Activated T-helper 9 cell treated with anti-CD3 and anti-CD28 coated beads, Interleukin-2, amount 50 U/mL, for 16 hours (primary cell): ENCODE measurements around the gene CALML5.
"Not testable (repeated sequence)": the region's sequence is repeated elsewhere in the genome, so short reads cannot be mapped to it uniquely, and the experiment has no call there.

ENCODE experiments used
- DNase-seq: peaks from one replicate; pipeline ENCODE4 v3.0.0-alpha.2; 2020; ENCODE audit warnings: low read depth

Gene CALML5

DNA sequence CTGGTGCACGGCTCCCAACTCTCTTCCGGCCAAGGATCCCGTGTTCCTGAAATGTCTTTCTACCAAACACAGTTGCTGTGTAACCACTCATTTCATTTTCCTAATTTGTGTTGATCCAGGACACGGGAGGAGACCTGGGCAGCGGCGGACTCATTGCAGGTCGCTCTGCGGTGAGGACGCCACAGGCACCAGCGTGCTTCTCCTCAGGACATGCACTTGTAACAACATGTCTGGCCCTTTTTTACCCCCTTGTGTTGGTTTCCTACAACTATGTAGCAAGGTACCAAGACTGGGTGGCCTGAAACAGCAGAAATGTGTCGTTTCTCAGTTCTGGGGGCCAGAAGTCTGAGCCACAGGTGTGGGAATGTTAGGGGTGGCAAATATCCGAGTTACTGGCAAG is 18.2 kb downstream of the CALML5 start:
- DNase-seq: no peak

DNA sequence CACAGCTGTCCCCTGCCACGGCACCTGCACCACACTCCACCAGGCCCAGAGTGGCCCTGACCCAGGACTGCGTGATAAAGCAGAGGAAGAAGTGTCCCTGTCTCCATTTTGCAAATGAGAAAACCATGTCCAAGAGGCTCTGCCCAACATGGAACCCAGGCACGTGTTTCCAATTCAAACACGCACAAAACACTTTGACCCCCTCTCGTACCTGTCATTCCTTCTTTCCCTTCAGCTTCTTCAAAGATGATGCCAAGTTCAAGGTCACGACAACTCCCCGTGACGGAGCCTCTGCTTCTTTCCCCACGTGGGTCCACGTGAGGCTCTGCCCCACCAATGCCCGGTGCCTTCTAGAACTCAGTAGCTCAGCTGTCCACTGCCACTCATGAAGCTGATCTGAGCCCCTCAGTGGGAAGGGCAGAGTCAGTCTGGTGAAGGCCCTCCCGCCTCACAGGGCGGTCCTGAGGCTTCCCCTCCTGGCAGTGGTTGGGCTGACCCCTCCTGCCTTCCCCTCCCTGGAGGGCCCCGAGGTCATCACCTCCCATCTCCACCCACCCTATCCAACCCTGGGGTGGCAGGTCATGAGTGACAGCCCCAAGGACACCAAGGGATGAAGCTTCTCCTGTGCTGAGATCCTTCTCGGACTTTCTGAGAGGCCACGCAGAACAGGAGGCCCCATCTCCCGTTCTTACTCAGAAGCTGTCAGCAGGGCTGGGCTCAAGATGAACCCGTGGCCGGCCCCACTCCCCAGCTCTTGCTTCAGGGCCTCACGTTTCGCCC is 19.0 kb downstream of the CALML5 start:
- DNase-seq: no peak

DNA sequence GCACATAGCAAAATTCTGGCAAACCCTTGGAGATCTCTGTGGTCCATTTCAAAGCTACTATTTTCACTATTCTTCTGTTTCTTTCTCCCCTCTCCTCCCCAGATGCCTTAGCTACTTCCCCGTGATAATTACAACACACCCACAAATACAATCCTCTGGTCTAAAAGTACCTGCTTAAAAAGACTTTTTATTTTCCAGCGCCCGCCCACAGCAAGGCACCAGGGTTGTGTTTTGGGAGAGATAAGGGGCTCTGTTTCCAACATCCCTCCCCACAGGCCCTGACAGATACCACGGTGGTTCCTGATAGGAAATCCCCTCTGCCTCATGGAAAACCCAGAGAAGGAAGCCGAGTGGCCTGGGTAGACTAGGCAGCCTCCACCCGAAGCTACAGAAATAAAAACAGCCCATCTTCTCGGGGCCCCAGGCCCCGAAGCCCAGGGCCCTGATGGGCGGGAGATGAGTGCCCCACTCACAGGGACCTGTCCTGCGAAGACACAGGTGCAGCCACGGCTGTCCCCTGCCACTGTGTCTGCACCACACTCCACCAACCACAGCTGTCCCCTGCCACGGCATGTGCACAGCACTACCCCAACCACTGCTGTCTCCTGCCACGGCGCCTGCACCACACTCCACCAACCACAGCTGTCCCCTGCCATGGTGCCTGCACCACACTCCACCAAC is 19.7 kb downstream of the CALML5 start:
- no peak for DNase-seq

DNA sequence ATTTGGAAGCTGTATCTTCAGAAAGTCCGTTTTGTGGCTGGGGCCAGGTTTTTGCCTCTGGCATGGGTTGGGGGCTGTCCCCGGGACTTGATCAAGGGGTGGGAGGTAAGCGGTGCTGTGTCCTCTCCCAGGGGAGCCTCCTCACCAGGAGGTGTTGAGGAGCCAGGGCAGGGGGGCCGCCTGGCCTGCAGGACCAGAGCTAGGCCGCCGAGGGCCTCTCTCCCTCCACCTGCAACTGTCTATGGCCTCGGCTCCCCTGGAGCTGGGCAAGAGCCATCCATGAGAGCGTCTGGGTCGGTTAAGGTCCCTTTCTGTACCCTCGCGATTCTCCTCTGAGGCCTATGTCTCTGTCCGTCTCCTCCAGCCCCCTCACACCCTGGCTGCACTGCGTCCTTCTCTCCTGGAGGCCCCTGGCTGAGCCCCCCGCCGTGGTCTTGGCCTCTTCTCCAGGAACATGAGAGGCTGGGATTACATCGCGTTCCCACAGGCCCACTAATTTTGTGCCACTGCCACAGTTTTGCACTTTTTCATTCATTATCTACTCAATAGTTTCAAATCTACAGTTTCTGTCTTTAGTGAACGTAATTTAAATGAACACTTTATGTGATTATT is 20.6 kb downstream of the CALML5 start:
- no peak for DNase-seq

DNA sequence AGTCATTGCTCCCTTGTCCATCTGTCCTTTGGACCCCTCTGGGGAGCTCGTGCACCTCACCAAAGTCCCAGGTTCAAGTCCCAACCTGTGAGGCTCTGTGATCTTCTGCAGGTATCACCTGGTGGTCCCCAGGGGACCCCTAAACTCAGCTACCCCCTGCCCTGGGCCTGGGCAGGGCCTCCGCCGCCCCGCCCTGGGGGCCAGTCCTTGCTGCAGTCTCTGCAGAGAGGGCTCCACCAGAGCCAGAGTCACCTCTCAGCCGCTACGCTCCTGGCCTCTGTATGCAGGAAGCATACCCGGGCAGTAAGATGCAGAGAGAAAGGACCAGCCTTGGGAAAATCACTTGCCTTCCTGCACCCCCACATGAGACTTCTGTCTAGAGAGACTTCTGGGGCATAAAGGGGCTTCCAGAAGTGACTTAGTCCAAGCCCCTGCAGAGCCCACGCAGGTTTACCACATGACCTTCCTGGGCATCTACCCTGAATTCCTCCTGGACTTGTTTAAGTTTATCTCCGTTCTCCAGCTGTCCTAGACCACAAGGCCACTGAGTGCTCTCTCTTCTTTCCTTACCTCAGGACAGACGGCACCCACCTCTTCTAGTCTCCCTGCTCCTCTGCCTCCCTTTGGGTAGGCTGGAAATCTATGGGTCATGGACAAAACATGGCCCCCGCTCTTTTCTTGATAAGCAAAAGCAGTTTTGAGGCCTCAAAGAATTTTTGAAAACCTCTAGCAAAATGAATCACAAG is 21.2 kb downstream of the CALML5 start:
- DNase-seq: no peak

DNA sequence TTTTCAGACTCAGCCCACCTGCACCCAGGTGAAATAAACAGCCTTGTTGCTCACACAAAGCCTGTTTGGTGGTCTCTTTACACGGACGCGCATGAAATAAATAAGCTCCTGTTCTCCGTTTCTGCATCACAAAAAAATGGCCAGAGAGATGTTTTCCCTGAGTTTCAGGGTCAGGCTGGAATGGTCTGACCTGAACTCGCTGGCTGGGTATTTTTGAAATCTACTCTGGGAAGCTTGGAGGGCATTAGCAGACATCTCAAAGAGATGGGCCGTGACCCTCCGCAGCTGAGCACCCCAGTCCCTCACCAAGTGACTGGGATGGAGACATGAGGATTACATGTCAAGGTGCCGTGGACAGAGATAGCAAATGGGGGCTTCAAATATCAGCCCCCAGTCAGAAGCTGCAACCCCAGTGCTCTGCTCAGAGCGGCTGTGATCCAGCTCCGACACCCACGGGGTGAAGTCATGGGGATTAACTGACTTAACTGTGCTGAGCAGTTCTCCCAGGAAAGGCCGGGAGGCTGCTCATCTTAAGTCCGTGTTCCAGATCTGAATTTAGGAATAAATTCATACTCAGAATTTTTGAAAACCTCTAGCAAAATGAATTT is 22.3 kb downstream of the CALML5 start:
- DNase-seq: no peak

DNA sequence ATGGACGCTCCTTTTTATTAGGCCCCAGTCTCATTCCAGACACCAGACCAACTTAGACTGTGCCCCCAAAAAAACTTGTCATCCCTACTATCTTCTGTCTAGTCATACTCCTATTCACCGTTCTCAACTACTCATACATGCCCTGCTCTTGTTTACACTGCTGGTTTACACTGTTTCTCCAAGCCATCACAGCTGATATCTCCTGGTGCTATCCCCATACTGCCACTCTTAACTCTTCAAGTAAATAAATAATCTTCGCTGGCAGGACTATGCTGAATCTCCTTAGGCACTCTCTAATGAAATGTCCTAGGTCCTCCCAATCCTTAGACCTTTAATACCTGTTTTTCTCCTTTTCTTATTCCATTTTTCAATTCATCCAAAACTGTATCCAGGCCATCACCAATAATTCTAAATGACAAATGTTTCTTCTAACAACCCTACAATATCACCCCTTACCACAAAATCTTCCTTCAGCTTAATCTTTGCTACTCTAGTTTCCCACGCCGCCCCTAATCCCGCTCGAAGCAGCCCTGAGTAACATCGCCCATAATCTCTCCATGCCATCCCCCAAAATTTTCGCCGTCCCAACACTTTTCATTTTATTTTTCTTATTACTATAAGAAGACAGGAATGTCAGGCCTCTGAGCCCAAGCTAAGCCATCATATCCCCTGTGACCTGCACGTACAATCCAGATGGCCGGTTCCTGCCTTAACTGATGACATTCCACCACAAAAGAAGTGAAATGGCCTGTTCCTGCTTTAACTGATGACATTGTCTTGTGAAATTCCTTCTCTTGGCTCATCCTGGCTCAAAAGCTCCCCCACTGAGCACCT is 23.2 kb downstream of the CALML5 start:
- DNase-seq: not testable (repeated sequence)

DNA sequence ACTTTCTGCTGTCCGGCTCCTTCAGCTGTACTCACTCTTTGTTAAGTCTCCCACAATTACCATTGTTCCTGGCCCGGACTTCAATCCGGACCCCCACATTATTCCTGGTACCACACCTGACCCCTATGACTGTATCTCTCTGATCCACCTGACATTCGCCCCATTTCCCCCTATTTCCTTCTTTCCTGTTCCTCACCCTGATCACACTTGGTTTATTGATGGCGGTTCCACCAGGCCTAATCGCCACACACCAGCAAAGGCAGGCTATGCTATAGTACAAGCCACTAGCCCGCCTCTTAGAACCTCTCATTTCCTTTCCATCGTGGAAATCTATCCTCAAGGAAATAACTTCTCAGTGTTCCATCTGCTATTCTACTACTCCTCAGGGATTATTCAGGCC is 24.3 kb downstream of the CALML5 start:
- not testable (repeated sequence) for DNase-seq

DNA sequence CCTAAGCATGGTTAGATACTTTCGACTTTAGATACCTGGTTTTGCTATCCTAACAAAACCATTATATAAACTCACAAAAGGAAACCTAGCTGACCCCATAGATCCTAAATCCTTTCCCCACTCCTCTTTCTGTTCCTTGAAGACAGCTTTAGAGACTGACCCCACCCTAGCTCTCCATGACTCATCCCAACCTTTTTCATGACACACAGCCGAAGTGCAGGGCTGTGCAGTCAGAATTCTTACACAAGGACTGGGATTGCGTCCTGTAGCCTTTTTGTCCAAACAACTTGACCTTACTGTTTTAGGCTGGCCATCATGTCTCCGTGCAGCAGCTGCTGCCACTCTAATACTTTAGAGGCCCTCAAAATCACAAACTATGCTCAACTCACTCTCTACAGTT is 24.7 kb downstream of the CALML5 start:
- DNase-seq: not testable (repeated sequence)

DNA sequence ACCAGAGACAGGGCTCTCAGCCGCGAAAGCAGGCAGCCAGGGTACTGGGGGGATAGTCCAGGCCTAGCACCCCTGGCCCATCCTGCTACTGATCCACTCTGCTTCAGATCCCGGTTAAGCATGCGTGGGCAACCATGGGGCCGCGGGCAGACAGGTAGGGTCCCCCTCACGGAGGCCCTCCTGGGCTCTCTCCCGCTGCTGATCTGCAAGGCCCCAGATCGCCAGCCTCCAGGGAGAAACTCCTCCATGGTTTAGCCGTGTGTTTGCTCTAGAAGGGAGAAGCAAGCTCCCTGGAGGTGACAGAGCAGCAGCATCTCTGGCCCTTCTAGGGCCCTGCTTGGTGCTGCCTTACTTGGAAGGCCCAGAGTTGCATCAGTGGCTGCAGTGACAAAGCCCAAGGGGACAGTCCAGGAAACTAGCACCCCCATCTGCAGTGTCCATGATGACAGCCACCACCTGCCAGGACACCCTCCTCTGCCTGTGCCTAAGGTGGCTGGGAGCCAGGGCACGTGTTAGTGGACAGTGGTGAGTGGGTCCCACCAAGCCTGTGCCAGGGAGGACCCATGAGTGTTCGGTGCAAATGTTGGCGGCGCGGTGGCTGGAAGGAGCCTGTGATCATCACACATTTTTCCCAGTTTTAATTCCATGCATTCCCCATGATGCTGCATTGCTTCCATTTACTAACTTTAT is 29.2 kb downstream of the CALML5 start:
- DNase-seq: no peak

DNA sequence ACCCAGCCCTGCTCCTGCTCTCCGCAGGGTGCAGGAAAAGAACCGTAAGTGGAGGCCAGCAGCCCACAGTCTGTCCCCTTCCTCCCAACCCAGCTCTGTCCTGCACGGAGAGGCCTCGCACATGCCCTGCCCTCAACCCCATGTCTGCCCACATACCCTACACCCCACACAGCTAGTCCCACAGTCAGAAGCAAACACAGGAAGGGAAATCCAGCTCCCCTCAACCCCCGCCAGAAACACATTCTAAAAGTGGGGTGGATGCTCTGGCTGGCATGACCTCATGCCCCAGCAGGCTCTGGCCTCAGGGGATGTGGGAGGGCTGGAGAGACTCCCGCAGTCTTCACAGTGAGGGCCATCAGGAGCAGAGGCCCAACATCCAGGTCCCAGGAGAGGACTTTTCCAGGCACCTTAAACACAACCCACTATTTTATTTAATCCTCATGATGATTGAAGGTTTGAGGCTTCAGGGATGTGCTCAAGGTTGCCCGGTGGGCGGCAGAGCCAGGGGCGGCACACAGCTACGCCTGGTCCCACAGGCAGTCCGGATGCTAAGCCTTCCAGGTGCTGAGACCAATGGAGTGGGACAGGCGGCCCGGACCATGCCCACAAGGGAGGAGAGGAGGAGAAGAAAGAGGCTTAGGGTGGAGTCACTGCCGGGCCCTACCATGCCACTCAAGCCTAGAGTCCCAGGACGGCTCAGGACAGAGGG is 29.9 kb downstream of the CALML5 start:
- no peak for DNase-seq

DNA sequence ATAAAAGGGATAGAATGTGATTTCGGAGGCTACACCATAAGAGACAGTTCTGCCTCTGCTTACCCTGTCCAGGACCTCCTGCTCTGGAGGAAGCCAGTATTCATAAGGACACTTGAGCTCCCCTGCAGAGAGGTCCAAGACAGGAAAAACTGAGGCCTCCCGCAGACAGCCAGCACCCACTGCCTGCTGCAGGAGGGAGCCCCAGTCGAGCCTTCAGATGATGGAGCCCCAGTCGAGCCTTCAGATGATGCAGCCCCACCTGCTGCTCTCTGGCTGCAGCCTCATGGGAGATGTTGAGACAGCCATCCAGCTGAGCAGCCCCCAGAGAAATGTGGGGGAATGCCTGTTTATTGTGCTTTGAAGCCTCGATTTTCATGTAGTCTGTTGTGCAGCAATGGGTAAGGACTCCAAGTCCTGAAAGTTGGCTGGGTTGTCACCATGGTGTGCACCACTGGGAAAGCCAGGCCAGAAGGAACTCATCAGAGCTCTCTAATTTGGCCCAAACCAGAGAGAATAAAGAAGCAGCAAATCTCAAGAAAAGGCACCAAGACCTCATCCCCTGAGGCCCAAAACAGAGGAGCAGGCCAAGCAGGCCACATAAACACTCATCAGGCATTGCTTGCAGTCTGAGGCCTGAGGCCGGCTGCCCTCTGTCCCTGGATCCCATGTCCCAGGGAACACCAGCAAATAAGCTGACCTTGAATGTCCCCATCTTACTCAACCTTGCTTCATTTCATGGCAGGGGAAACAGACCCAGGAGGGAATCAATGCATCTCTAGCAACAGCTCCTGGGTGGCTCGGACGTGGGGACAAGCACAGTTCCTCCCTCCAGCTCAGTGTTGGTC is 30.9 kb downstream of the CALML5 start:
- no peak for DNase-seq

DNA sequence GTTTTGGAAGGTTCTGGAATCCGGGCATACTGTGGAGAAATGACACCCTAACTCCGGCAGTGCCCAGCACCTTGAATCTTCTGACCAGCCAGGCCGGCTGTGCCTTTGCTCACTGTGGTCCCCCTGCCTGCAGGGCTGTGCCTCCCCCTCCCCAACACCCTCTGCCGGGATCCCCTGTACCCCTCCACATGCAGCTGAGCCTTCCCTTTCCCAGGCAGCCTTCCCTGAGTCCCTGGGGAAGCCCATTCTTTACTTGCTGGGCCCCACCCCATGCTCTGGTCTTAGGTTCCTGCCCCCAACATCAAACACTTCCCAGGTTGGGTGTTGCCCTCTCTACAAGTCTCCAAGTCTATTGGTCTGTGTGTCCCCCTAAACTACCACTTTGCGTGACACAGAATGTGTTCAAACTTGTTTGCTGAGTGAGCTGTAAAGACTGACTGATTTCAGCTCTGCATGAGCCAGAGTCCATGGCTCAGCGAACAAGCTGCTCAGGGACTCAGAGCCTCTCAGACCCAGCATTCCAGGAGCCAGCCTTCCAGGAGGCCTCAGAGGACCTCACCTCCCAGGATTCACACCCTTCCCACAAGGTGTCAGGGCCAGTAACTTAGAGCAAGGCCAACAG is 31.6 kb downstream of the CALML5 start:
- DNase-seq: no peak

DNA sequence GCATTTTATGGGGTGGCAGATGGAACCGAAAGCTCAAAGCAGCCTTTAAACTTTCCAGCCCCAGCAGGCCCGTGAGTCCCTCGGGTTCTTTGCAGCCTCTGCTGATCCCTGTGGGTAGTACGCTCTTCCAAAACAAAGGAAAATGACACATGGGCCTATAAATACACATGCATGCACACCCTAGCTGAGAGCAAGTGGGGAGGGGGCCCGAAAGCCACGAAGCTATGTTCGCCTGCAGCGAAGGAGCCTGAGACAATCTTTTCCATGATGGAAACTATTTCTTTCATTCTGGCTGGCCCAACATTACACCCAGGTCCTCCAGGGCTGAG is 32.2 kb downstream of the CALML5 start:
- no peak for DNase-seq

DNA sequence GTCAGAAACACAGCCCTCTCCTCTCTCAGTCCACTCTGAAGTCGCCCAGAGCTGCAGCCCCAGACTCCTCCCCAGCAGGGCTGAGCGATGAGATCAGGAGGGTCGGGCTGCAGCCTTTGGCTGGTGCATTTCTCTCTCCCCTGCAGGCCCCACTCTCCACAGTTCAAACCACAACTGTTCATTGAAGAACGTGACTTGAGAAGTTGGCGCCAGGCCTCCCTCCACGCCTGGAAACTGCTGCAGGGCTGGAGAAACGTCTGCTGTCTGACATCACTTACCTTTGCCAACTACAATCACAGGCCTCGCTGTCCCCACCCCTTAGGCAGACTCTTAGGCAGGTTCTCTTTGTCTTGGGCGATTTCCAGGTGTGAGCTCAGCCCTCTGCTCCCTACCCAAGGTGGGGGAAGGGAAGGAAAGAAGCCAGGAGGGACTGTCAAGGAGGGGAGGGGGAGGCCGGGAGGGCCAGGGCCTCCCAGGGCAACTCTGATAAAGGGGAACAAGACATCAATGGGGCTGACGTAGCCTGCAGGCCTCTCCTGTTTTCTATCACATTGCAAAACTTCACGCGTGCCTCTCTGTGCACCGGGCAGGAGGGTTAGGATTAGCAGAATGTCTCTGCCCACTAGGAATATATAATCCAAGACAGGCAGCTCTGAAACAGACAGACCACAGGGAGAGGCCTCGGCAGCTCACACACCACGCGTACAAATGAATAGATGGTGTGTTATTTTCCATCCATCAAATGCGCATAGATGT is 32.7 kb downstream of the CALML5 start:
- DNase-seq: no peak

DNA sequence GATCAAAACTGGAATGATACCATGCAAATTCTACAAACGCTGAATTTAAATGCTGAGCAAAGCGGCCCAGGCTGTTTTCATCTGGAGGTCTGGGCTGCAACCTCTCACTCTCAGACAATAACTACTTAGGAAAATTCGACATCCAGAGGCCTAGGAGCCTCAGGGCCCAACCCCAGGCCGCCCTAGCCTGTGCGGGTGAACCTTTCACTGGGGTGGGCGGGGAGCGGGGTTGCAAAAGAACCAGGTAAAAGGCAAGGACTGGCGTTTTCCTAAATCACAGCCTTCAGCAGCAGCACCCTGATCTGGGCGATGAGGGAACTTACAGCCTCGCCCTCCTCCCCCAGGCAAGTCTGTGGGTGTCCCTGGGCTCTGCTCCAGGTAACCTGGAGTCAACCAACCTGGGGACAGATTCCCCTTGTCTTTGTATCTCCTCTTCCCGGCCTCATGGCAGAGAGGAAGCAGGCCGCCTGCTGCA is 33.4 kb downstream of the CALML5 start:
- DNase-seq: no peak

DNA sequence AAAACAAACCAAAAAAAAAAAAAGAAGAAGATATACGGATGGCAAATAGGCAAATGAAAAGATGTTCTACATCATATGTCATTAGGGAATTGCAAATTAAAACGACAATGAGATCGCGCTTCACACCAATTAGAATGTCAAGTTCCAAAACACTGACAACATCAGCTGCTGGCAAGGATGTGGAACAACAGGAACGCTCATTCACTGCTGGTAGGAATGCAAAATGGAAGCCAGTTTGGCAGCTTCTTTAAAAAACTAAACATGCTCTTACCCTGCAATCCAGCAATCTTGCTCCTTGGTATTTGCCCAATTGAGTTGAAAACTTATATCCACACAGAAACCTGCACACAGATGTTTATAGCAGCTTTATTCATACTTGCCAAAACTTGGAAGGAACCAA is 34.8 kb downstream of the CALML5 start:
- DNase-seq: no peak

DNA sequence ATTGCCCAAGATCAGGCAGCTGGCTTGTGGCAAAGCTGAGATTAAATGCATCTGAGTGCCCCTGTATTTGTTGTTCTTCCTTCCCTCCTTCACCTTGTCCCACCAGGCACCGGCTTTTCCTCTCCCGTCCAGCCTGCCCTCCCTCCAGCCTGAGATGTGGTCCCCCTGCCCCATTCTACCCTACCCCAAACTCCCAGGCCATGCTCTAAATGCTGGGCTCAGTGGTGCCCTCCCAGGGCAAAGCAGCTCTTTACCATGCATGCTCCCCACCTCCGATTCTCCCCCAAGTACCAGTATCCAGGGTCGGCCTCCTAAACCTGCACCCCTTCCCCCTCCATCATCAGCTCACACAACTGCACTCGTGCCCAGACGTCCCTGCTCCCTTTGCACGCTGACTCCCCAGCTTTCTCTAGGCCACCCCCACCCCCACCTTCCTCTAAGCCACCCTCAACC is 36.5 kb downstream of the CALML5 start:
- no peak for DNase-seq
